GM18909 (cell line): ENCODE data around the gene MSX2.

ENCODE experiments used
- ATAC-seq: cut with Tn5 transposase; IDR thresholded peaks from one replicate; pipeline ENCODE4 v1.9.1; 2021; ENCODE audit warnings: mild to moderate bottlenecking; ENCODE audit not compliant: unreplicated experiment, poor library complexity

Gene MSX2

GRCh38 chr5:174724484-174725260, at the start of gene MSX2:
Gene MSX2, plus strand, starts transcription at chr5:174724582. Its CDS starts 78 bp downstream, at chr5:174724660.
- no peak for ATAC-seq

GRCh38 chr5:174675110-174675509, 49.3 kb upstream of the MSX2 start:
- no peak for ATAC-seq

DNA sequence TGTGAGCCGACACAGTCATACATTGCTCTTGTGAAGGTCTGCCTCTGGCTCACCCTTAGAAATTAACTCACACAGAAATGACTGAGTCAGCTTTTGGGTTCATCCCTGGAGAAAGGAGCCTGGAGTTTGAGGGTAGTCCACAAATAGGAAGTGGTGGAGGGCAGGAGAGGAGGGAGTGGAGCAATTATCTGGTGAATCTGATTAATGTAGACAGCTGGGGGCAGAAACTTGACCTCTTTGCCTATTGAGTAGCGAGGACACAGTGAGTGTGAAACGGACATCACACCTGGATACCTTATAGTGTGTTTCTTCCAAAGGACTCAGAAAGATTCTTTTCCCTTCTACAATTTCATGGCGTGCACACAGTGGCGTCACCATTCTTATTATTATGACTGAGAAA, 48.5 kb upstream of the MSX2 start:
- ATAC-seq = no peak

DNA sequence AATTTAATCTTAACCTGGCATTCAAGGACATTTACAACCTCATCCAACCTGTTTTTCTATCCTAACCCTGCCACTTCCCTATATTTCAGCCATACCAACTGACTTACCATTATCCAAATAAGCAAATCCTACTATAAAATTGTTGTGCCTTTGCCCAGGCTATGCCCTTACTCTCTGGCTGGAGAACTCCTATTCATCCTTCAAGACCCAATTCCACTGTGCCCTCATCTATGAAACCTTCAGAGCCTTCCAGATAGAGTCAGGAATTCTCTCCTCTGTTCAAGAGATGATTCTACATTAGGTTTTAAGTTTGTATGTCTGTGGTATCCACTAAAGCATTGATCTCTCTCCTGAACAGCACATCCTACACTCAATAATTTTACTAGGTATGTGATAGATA, 46.3 kb upstream of the MSX2 start:
- ATAC-seq = no peak

GRCh38 chr5:174680901-174681565, 43.3 kb upstream of the MSX2 start:
- ATAC-seq = no peak

DNA sequence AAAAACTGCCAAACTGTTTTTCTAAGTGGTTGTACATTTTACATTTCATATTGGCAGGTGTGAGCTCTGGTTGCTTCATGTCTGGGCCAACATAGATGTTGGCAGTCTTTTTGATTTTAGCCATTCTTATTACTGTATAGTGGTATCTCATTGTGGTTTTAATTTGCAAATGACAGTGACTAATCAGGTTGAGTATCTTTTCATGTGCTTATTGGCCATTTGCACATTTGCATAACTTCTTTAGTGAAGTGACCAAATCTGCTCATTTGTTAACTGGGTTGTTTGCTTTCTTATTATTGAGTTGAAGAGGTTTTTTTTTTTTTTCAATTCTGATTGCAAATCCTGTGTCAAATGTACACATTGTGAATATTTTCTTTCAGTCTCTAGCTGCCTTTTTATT, 36.9 kb upstream of the MSX2 start:
- no peak for ATAC-seq

DNA sequence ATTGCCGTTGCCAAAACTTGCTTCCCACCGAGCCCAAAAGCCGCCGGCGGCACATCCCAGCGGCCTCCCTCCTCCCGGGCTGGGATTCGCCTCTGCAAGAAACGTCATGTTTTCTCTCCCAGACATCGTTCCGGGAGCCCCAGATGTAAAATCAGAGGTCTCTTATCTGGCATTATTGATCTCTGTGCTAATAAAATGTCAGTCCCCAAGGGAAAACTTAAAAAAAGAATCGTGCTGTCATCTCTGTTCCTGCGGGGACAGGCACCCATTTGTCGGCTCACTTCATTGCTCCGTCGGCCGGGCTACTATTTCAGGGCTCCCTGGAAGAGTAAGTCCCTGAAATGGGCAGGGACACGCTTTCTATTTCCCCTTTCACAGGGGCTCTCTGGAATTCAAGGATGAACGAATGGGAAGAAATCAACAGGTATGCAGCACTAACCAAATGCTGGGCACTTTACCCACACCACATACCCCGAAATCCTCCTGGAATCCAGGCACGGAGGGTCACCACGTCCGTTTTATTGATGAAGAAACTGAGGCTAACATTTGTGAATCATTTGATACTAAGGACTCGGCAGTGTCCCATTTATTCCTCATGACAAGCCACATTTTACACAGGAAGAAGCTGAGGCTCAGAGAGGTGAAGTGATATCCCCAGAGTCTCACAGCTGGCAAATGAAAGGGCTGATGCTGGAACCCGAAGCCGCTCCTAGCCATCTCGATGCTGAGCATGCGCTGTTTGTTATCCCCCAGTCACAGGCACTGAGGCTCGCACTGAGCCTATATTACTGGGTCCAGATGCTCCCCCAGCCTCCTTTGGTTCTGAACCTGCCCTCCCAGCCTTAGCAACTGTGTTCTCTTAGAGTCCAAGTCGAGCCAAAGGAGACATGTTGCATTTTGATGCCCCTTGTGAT, 35.7 kb upstream of the MSX2 start:
- ATAC-seq = no peak

DNA sequence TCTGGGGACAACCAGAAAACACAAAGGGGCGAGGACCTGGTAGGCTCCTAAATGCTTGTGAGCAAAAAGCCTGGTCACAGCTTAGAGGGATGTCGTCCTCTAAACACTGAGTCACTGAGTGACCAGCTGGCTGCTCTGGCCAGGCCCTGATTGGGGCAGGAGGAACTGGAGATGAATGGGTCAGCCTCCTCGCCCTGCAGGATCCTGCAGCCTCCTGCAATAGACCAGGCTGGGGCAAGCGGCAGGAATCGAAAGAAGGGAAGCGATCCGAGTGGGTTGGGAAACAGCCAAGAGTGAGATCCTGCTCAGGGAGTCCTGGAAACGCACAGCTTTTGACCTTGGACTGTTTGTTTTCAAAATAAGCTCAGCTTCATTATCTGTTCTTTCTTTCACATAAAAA, 34.1 kb upstream of the MSX2 start:
- ATAC-seq = no peak

DNA sequence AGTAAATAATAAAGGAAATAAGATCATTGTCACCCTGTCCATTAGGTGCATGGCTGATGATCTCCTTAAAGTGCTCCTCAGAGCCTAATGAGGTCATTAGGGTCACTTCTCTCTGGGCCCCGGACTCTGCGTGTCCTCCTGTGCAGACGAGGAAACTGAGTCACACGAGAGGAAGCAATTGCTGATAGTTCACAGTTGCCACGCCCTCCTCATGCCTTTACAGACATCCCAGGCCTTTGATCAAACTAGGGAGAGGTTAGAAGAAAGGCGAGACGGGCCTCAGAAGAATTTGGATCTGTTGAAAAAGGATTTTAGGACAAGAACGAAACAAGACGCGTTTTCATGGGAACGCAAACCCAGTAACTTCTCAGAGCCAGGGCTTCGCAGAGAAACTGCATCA, 32.0 kb upstream of the MSX2 start:
- no peak for ATAC-seq

GRCh38 chr5:174692982-174693422, 31.4 kb upstream of the MSX2 start:
- ATAC-seq = no peak

DNA sequence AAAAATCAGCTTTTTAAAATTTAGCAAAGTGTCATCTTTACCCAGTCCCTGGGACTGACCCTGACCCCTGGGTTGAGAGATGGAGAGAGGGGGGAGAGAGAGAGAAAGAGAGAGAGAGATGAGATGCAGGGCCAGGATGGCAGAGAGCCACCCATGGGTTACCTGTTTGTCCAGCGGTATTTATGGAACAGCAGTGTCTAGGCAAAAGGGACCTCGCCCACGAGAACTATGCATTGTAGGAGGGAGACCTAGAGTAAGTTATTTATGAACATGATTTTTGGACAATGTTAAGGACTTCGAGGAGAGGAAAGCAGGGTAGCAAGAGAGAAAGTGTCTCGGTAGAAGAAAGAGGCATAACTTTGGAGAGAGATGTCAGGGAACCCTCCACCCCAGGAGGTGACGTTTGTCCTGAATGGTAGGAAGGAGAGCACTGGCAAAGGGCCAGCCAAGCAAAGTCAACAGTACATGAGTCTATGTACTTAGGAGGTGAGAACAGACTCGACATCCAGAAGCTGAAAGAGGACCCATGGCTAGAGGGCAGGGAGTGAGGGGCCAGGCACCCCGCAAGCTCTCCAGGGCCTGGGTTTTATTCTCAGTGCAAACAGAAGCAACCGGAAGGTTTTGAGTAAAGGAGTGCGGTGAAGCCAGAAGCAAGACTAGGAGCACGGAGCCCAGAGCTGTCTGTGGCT, 30.5 kb upstream of the MSX2 start:
- ATAC-seq = no peak

- ATAC-seq = no peak
These were observed 29.8 kb upstream of the MSX2 start for GRCh38 chr5:174694611-174695010.

DNA sequence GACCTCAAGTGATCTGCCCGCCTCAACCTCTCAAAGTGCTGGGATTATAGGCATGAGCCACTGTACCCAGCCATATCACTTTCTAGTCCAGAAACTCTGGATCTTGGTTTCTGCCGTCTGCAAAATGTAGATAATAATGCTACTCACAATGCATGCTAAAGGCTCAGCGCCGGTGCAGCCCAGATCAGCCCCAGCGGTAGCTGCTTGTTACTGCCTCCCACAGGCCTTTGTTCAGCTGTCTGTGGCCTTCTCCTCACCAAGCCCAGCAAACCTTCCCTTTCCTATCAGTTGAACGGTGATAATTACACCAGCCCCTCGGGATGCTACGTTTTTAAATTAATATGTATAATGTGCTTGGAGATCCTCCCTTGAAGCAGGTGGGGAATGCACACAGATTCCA, 26.2 kb upstream of the MSX2 start:
- ATAC-seq = no peak

DNA sequence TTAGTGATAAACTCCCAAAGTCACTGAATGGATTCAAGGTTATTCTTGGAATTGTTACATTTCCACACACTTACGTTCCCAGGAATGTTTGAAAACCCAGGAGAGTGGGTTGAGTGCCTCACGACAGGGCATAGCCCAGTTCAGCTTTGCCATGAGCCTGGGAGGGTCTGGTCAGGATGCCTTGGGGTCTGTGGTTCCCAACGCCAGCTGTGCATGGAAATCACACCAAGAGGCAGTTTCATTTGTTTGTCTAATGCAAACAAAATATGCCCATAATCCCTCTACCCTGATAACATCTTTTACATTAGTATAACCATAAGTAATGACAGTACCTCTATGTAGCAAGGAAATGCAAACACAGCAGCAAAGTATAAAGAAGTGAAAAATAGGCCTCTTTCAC, 25.3 kb upstream of the MSX2 start:
- no peak for ATAC-seq

DNA sequence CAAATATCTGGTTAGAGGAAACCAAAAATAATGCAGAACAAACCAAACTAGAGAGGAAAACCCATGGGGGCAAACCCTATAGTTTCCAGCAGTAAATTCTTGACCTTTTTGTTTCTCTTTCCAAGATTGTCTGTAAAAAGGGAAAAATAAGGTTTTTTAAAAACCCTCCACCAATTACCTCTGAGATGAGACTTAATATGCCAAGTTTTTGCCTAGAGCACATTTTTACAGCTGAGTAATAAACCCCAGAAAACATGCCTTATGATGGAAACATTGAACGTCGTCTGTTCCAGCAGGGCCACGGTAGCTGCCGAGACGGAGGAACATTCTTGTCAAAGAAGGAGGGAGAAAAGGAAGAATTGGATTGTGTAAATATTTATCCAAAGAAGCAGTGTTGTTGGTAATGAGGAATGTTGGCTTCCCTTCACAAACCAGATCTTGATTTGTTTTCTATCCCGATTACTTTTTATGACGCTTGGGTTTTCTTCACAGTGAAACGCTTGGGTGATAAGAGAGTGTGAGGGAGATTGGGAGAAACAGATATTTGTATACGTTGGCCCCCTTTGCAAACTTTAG, 17.3 kb upstream of the MSX2 start:
- no peak for ATAC-seq

GRCh38 chr5:174707671-174708070, 16.7 kb upstream of the MSX2 start:
- ATAC-seq = no peak

- ATAC-seq = no peak
These were observed 15.7 kb upstream of the MSX2 start for GRCh38 chr5:174708476-174709207.

- no peak for ATAC-seq
These were observed 9.6 kb upstream of the MSX2 start for GRCh38 chr5:174714751-174715150.

GRCh38 chr5:174715804-174716203, 8.6 kb upstream of the MSX2 start:
- ATAC-seq = no peak
